Stimulated activated CD4-positive, alpha-beta T cell treated with anti-CD3 and anti-CD28 coated beads, TNF-alpha, amount 100 ng/mL, for 48 hours (primary cell): Measurements from ENCODE around the gene KLK3.
"Not testable (repeated sequence)": the region's sequence is repeated elsewhere in the genome, so short reads cannot be mapped to it uniquely, and the experiment has no call there.

Experiments
- DNase-seq, 3 donors: peaks; one replicate each; pipeline ENCODE4 v3.0.0-alpha.2; 2020; ENCODE audit warnings: low read depth in 3 of 3

The KLK3 gene

GRCh38 chr19:50861496-50862286, 7.0 kb downstream of the KLK3 start:
- no peak for DNase-seq

DNA sequence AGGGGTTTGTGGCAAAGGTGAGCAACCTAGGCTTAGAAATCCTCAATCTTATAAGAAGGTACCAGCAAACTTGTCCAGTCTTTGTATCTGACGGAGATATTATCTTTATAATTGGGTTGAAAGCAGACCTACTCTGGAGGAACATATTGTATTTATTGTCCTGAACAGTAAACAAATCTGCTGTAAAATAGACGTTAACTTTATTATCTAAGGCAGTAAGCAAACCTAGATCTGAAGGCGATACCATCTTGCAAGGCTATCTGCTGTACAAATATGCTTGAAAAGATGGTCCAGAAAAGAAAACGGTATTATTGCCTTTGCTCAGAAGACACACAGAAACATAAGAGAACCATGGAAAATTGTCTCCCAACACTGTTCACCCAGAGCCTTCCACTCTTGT, 14.8 kb downstream of the KLK3 start:
- DNase-seq: no peak

GRCh38 chr19:50870417-50871089, 15.8 kb downstream of the KLK3 start:
- peak in 2 of 3 donors; percentile 13 to 41 for DNase-seq

- DNase-seq: no peak
Observed at GRCh38 chr19:50873056-50873455, 18.3 kb downstream of the KLK3 start, which contains the start of gene KLK2. TSS of gene KLK2 (plus strand) at chr19:50873439. CDS start at chr19:50873474, 35 bp downstream.

- DNase-seq: no peak
Observed at GRCh38 chr19:50874211-50874610, 19.5 kb downstream of the KLK3 start.

GRCh38 chr19:50875795-50876422, 21.2 kb downstream of the KLK3 start:
- no peak for DNase-seq

DNA sequence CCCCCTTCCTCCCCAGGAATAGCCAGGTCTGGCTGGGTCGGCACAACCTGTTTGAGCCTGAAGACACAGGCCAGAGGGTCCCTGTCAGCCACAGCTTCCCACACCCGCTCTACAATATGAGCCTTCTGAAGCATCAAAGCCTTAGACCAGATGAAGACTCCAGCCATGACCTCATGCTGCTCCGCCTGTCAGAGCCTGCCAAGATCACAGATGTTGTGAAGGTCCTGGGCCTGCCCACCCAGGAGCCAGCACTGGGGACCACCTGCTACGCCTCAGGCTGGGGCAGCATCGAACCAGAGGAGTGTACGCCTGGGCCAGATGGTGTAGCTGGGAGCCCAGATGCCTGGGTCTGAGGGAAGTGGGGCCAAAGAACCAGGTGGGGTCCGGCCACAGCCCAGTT, 21.7 kb downstream of the KLK3 start:
- no peak for DNase-seq

GRCh38 chr19:50877338-50877737, 22.6 kb downstream of the KLK3 start:
- DNase-seq: no peak

DNA sequence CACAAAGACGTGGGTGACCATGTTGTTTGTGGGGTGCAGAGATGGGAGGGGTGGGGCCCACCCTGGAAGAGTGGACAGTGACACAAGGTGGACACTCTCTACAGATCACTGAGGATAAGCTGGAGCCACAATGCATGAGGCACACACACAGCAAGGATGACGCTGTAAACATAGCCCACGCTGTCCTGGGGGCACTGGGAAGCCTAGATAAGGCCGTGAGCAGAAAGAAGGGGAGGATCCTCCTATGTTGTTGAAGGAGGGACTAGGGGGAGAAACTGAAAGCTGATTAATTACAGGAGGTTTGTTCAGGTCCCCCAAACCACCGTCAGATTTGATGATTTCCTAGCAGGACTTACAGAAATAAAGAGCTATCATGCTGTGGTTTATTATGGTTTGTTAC, 24.1 kb downstream of the KLK3 start:
- DNase-seq: no peak

- DNase-seq: no peak
Observed at GRCh38 chr19:50880241-50880640, 25.5 kb downstream of the KLK3 start.

GRCh38 chr19:50882188-50882587, 27.5 kb downstream of the KLK3 start:
- DNase-seq: no peak

DNA sequence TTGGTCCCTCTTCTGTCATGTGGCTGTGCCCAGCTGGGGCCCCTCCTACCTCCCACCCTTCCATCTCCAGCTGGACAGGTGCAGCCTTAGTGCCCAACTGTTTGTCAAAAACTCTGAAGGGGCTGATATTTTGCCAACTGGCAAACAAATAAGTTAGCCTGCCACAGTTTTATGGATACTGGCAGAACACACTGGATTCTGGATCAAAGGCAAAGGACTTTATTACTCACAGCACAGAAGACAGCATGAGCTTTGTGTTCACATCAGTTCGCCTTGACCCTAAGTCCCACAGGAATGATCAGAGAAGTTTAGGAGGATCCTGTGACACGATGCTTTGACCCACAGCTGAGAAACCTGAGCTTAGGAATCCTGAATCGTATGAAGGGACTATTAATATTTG, 34.9 kb downstream of the KLK3 start:
- no peak for DNase-seq

- DNase-seq: no peak
Observed at GRCh38 chr19:50890422-50891252, 35.9 kb downstream of the KLK3 start.

DNA sequence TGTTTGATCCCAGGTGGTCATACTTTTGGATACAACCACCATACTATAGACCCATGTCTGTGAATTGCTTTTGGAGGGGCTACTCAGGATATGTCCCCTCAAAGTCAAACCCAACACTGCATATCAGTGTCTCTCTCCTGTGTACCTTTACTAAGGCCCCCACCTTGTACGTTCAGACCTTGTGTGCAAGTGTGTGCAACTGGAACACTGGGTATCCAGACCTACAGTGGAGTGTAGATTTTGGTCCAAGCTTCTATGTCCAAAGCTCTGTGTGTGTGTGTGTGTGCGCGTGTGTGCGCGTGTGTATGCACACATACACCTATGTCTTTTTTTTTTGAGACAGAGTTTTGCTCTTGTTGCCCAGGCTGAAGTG, 36.5 kb downstream of the KLK3 start:
- DNase-seq: no peak

GRCh38 chr19:50893047-50893736, 38.5 kb downstream of the KLK3 start:
- DNase-seq: no peak

DNA sequence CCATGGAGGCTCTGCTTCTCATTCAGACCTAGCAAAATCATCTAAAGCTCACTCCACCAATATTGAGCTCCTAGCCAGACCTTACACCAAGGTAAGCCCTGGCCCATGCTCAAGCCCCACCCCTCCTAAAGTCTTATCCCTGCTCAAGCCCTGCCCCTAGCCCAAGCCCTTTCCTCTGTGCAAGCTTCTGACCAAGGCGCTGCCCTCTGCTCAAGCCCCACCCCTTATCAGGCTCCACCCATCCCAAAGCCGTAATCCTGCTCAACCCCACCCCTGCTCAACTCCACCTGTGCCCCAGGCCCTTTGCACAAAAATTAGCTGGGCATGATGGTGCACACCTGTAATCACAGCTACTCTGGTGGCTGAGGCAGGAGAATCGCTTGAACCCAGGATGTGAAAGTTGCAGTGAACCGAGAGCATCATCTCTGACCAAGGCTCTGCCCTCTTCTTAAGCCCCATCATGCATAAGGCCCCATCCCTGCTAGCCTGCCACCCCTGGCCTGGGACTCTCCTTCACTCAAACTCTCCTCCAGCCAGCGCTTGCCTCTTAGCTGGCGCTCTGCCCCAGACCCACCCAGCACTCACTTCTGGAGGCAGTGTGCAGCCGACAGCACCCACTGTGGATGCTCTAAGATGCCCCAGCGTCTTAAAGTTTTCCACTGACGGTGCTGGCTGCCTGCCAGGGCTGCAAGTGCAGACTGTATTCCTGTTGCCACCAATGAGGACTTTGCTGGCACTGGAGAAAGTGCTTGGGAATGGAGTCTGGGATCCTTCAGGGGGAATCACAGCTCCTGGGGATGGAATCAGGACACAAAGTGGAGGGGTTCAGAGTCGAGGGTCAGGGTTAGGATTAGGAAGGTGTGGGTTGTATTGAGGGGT, 40.0 kb downstream of the KLK3 start:
- DNase-seq: no peak

- not testable (repeated sequence) for DNase-seq
Observed at GRCh38 chr19:50896089-50896590, 41.4 kb downstream of the KLK3 start.

- DNase-seq: peak in 2 of 3 donors; percentile 9 to 30
Observed at GRCh38 chr19:50896591-50897190, 42.0 kb downstream of the KLK3 start.

GRCh38 chr19:50897191-50897607, 42.5 kb downstream of the KLK3 start:
- DNase-seq: no peak

- no peak for DNase-seq
Observed at GRCh38 chr19:50897612-50898011, 42.9 kb downstream of the KLK3 start.
